ENCODE data around the gene PCSK5.

PCSK5 gene

DNA sequence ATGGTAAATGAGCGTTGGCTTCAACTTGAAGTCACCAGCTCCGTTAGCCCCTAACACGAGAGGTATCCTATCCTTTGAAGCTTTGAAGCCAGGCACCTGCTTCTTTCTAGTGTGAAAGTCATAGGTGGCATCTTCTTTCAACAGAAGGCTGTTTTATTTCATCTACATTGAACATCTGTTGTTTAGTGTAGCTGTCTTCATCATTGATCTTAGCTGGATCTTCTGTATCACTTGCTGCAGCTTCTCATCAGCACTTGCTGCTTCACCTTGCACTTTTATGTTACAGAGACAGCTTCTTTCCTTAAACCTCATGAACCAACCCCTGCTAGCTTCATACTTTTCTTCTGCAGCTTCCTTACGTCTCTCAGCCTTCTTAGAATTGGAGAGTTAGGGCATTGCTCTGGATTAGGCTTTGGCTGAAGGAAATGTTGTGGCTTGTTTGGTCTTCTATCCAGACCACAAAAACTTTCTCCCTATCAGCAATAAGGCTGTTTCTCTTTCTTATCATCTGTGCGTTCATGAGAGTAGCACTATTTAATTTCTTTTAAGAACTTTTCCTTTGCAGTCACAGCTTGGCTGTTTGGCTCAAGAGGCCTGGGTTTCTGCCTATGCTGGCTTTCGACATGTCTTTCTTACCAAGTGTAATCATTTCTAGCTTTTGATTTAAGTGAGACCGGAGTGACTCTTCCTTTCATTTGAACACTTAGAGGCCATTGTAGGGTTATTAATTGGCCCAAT lies 47.2 kb downstream of the PCSK5 start:
- in situ Hi-C loops (cut with MboI; ENCODE audit: low sequenced_read_pairs, unreplicated experiment), result no loop called here
- TF ChIP-seq, protein P1, sequence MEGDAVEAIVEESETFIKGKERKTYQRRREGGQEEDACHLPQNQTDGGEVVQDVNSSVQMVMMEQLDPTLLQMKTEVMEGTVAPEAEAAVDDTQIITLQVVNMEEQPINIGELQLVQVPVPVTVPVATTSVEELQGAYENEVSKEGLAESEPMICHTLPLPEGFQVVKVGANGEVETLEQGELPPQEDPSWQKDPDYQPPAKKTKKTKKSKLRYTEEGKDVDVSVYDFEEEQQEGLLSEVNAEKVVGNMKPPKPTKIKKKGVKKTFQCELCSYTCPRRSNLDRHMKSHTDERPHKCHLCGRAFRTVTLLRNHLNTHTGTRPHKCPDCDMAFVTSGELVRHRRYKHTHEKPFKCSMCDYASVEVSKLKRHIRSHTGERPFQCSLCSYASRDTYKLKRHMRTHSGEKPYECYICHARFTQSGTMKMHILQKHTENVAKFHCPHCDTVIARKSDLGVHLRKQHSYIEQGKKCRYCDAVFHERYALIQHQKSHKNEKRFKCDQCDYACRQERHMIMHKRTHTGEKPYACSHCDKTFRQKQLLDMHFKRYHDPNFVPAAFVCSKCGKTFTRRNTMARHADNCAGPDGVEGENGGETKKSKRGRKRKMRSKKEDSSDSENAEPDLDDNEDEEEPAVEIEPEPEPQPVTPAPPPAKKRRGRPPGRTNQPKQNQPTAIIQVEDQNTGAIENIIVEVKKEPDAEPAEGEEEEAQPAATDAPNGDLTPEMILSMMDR (IDR thresholded peaks at IDR 0.05; ENCODE audit: borderline replicate concordance, control extremely low read depth, extremely low read depth, insufficient read depth, missing control alignments), result no peak
- no peak for DNase-seq (ENCODE audit: low spot score)

DNA sequence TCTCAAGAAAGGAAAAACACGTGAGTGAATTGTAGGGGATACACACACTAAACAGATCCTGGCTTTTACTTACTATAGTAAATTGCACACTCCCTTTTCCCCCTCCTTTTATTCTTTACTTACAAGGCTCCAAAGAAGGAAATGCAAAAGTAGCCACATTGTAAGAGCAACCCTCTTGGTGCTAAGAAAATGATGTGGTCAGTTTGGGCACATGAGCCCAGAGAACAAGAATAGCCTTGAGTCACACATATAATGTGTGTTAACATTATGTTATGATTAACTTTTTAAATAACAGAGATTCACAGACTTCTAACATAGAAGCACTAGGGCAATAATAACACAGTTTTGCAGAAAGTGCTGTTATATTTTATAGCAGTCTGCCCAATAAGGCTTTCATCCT lies 48.5 kb downstream of the PCSK5 start:
- in situ Hi-C loops (cut with MboI; ENCODE audit: low sequenced_read_pairs, unreplicated experiment), result no loop called here
- no peak for DNase-seq (ENCODE audit: low spot score)

DNA sequence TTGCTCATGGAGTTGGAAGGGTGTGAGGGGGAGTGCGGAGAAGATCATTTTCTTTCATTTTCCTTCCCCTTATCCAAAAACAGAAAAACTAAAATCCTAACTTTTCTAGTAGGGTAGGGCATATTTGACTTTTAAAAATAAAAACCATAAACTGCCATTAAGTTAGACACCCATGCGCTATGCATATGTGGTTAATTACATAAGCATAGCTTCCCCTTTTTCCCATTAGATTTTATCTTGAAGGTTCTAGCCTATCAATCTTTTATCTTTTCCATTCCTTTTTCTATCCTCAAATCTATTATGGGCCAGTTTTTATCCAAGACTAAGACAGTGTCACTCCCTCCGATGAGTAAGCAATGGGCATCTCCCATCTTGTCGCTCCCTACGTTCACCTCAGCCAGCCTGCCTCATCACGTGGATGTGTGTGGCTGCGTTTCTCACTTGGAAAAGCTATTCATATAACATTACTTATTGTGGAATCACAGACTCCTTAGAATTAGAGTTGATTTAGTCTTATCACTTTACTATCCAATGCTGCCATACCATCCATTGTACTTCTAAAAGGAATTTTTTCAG lies 49.2 kb downstream of the PCSK5 start:
- no peak for DNase-seq (ENCODE audit: low spot score)
- in situ Hi-C loops (cut with MboI; ENCODE audit: low sequenced_read_pairs, unreplicated experiment), result no loop called here
- TF ChIP-seq, protein P1 (IDR thresholded peaks at IDR 0.05; ENCODE audit: borderline replicate concordance, control extremely low read depth, extremely low read depth, insufficient read depth, missing control alignments), result no peak

More for the DNA sequence above, 48.5 kb downstream of the PCSK5 start:
- TF ChIP-seq, protein P1 (IDR thresholded peaks at IDR 0.05; ENCODE audit: borderline replicate concordance, control extremely low read depth, extremely low read depth, insufficient read depth, missing control alignments), result no peak

DNA sequence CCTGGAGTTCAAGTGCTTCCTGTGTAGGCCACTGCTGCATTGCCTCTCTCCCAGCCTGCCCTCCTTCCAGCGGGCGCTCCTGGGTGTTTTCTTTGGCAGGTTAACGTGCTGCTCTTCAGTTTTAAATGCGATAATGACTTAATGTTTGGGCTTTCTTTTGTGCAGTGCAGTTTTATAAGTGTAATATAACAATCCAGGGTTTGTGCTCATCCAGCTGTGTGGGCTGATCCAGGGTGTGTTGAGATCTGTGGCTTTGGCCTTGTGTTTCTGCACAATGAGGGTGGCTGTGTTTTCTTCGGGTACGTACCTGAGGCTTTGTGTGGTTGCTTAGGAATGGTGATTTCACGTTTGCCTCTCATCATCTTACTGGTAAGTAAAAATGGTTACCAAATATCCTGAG lies 50.6 kb downstream of the PCSK5 start:
- TF ChIP-seq, protein P1 (IDR thresholded peaks at IDR 0.05; ENCODE audit: borderline replicate concordance, control extremely low read depth, extremely low read depth, insufficient read depth, missing control alignments), result no peak
- in situ Hi-C loops (cut with MboI; ENCODE audit: low sequenced_read_pairs, unreplicated experiment), result no loop called here
- no peak for DNase-seq (ENCODE audit: low spot score)

DNA sequence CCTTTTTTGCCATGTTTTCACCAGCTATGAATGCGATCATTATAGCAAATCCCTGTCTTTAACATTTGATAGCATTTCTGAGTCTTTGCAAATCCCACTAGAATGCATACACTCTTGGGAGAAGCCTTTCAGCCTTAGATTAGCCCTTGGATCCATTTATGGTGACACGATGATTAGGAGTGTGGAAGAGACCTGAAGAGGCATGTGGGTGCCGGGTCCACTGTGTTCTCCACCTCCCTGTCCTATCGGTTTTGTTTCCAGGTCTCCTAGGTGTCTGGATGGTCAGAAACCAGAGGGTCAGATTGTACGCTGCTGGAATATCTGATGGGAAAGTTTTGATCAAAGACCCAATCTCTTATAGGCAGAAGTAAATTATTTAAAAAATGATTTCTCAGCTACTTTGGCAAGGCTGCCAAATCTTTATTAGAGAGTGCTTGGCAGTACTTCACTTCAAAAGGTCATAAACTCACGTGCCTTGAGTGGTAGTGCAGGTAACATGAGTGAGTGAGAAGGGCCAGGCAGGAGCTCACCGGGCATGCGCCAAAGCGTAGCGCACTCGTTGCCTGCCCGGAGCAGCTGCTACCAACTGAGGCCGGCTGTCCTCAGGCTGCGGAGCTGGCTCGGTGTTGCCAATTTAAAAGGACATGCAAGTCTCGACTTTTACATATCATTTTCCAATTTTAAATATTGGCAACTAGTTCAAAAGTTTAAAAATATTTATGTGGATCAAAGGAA lies 51.3 kb downstream of the PCSK5 start:
- TF ChIP-seq, protein P1 (IDR thresholded peaks at IDR 0.05; ENCODE audit: borderline replicate concordance, control extremely low read depth, extremely low read depth, insufficient read depth, missing control alignments), result no peak
- in situ Hi-C loops (cut with MboI; ENCODE audit: low sequenced_read_pairs, unreplicated experiment), result no loop called here
- no peak for DNase-seq (ENCODE audit: low spot score)

DNA sequence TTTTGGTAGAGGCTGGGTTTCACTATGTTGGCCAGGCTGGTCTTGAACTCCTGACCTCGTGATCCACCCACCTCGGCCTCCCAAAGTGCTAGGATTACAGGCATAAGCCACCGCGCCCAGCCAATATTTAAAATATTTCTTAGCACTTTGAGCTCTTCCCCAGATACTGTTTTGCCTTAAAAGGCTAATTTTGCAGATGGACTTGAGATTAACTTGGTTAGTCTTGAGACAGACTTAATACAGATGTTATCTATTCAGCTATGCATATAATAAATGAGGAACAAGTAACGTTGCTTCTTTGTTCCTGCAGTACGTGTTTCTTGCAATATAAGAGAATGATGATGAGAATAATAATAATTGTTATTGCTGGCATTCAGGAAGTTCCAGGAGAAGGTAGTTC lies 56.3 kb downstream of the PCSK5 start:
- in situ Hi-C loops (cut with MboI; ENCODE audit: low sequenced_read_pairs, unreplicated experiment), result no loop called here
- TF ChIP-seq, protein P1 (IDR thresholded peaks at IDR 0.05; ENCODE audit: borderline replicate concordance, control extremely low read depth, extremely low read depth, insufficient read depth, missing control alignments), result no peak
- no peak for DNase-seq (ENCODE audit: low spot score)

Measured in GM13976 (cell line).